ENCODE results near the gene ART1.

Gene ART1

GRCh38 chr11:3666023-3666530 lies 21.1 kb downstream of the ART1 start:
- no peak for TF ChIP-seq CTCF (IDR thresholded peaks at IDR 0.05; ENCODE audit: low read depth, low read length, missing control alignments)
- no peak overlapping the region for H3K4me3 ChIP-seq (ENCODE audit: low read depth, low read length)
- DNase-seq (ENCODE audit: low read depth): no peak

GRCh38 chr11:3667149-3668035 lies 22.5 kb downstream of the ART1 start:
- no peak for TF ChIP-seq CTCF (IDR thresholded peaks at IDR 0.05; ENCODE audit: low read depth, low read length, missing control alignments)
- no peak for DNase-seq (ENCODE audit: low read depth)
- no peak overlapping the region for H3K4me3 ChIP-seq (ENCODE audit: low read depth, low read length)

- DNase-seq (ENCODE audit: low read depth): no peak
- H3K4me3 ChIP-seq (ENCODE audit: low read depth, low read length): no peak overlapping the region
- TF ChIP-seq CTCF (IDR thresholded peaks at IDR 0.05; ENCODE audit: low read depth, low read length, missing control alignments): no peak
These were observed 24.2 kb downstream of the ART1 start for GRCh38 chr11:3669128-3669527.

- TF ChIP-seq CTCF (IDR thresholded peaks at IDR 0.05; ENCODE audit: low read depth, low read length, missing control alignments): no peak
- DNase-seq (ENCODE audit: low read depth): no peak
- H3K4me3 ChIP-seq (ENCODE audit: low read depth, low read length): no peak overlapping the region
These were observed 24.8 kb downstream of the ART1 start for GRCh38 chr11:3669742-3670183.

- no peak within 1 kb of the TSS for H3K4me3 ChIP-seq (ENCODE audit: low read depth, low read length)
- no peak for TF ChIP-seq CTCF (IDR thresholded peaks at IDR 0.05; ENCODE audit: low read depth, low read length, missing control alignments)
- no peak for DNase-seq (ENCODE audit: low read depth)
These were observed 26.7 kb downstream of the ART1 start, which contains the start of gene CHRNA10 for GRCh38 chr11:3671334-3672254. Gene CHRNA10 (minus strand): TSS chr11:3671384. CDS start chr11:3671312, 72 bp downstream.

GRCh38 chr11:3674189-3674588 lies 29.3 kb downstream of the ART1 start:
- H3K4me3 ChIP-seq (ENCODE audit: low read depth, low read length): no peak overlapping the region
- TF ChIP-seq CTCF (IDR thresholded peaks at IDR 0.05; ENCODE audit: low read depth, low read length, missing control alignments): no peak
- no peak for DNase-seq (ENCODE audit: low read depth)

Measured in GM12864 (cell line).